Tibial nerve (tissue), 4 donors: Measurements from ENCODE around the gene P4HA1. TPM values are rescaled to one million over a fixed set of nuclear protein-coding genes. Genes with fewer than 3 reads are reported as not detected.

Source experiments
- DNase-seq, 2 donors: peaks; one replicate each; pipeline ENCODE4 v3.0.0-alpha.2; 2019; ENCODE audit warnings: low spot score in 2 of 2
- H3K27ac ChIP-seq, 4 donors: fragments of 200-600 bp; sonication (generic) in 3 of 4; one replicate each; pipeline ENCODE4 v1.5.1; 2017 to 2019; ENCODE audit warnings: mild to moderate bottlenecking in 1 of 4
- H3K27me3 ChIP-seq, 2 donors: fragments of 200-600 bp; sonication (generic) in 1 of 2; one replicate each; pipeline versions ENCODE4 v1.5.1 to v1.6.0; 2017 to 2019
- H3K36me3 ChIP-seq, 3 donors: fragments of 200-600 bp; sonication (generic); one replicate each; pipeline ENCODE4 v1.5.1; 2018 to 2019
- H3K4me1 ChIP-seq, 4 donors: fragments of 200-600 bp; sonication (generic) in 3 of 4; one replicate each; pipeline ENCODE4 v1.5.1; 2017 to 2019
- H3K4me3 ChIP-seq, 4 donors: fragments of 200-600 bp; sonication (generic) in 3 of 4; one replicate each; pipeline ENCODE4 v1.5.1; 2017 to 2019; ENCODE audit warnings: mild to moderate bottlenecking in 1 of 4, moderate library complexity in 1 of 4
- H3K9me3 ChIP-seq, 4 donors: fragments of 200-600 bp; sonication (generic) in 3 of 4; one replicate each; pipeline ENCODE4 v1.5.1; 2017 to 2019
- EP300 ChIP-seq, 2 donors: sonication (generic); formaldehyde crosslinking; IDR thresholded peaks; one replicate each; pipeline ENCODE4 v1.6.1; 2017; ENCODE audit warnings: antibody characterized with exemption in 2 of 2, mild to moderate bottlenecking in 1 of 2
- POLR2A ChIP-seq, 2 donors: fragments of 450-650 bp; IDR thresholded peaks; one replicate each; pipeline ENCODE4 v1.6.1; 2017; ENCODE audit warnings: antibody characterized with exemption in 2 of 2, mild to moderate bottlenecking in 2 of 2, moderate library complexity in 2 of 2
- WGBS, 2 donors: methylation state at CpG; one replicate each; pipeline ENCODE4 v1.1.5; 2018; 5-methylcytosine and 5-hydroxymethylcytosine counted together
- total RNA-seq, 4 donors: library from RNA; depleted of rRNA; stranded (reverse); fragments of >200 nt; gene quantifications; one replicate each; pipeline ENCODE4 v1.1.0, GENCODE V29; 2016
- TF ChIP-seq, protein P1 (sequence below), 5 experiments: fragments of 200-600 bp in 3 of 5; fragments of 450-650 bp in 2 of 5; sonication (generic) in 3 of 5; IDR thresholded peaks; one replicate each; pipeline ENCODE4 v1.5.1; 2016 to 2019; ENCODE audit warnings: antibody characterized with exemption in 5 of 5, mild to moderate bottlenecking in 3 of 5, moderate library complexity in 2 of 5

The P4HA1 gene
- total RNA-seq, 4 donors from 2014 or later: 24.9 to 40.0 (median 30.1) TPM

DNA sequence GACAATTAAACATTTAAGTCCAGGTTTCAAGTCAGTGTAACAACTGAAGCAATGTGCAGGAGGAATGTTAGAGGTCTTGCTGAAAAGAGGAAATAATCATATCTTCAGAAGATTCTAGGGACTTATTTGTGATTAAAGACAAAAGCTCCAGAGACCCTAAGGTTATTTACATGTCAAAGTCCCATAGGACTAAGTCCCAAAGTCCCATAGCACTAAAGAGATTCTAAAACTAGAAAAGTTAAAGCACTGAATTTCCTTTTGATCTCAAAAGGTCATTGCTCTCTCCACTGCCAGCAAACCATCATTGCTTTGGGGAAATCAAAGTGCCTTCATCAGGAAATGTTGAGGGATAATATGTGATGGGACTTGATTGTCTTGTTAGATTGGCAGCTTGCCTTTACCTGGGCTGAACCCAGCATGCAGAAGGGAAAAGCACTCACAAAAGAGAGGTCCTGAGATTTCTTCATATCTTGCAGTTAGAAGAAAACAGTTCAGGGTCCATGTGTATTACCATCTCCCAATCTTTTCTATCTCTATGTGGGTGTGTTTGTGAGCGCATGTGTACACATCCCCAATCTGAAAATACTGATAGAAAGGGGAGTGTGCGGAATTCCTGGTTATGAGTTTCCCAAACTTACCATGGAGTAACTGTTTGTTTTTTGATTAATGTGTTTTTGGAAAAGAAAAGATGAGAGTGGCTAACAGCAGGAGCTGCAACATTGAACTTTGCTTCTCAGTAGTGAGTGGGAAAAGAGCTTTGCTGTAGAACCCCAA, 35.4 kb upstream of the P4HA1 start:
- WGBS, 2 donors: 87 to 94% methylated on average over 2 of the region's 2 CpGs
- no peaks in the 10 kb centered on the region for H3K9me3 ChIP-seq

DNA sequence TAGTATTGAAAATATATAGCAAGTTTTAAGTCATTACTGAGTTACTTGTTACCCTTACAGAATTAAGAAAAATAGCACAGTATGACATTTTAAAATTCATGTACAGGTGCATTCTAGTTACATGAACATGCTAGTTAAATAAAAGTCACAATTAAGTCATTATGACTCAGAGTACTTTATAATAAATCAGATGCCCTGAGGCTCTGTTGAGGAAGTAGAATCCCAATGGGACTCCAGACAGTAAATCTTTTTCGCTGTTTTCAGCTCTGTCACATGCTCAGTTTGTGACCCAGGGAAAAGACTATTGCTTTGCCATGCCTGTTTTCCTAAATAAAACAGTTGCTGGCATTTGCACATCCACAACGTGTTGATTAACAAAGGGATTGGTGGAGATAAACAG, 34.6 kb upstream of the P4HA1 start:
- no peak for TF ChIP-seq POLR2A (IDR thresholded peaks at IDR 0.05)
- TF ChIP-seq, protein P1, sequence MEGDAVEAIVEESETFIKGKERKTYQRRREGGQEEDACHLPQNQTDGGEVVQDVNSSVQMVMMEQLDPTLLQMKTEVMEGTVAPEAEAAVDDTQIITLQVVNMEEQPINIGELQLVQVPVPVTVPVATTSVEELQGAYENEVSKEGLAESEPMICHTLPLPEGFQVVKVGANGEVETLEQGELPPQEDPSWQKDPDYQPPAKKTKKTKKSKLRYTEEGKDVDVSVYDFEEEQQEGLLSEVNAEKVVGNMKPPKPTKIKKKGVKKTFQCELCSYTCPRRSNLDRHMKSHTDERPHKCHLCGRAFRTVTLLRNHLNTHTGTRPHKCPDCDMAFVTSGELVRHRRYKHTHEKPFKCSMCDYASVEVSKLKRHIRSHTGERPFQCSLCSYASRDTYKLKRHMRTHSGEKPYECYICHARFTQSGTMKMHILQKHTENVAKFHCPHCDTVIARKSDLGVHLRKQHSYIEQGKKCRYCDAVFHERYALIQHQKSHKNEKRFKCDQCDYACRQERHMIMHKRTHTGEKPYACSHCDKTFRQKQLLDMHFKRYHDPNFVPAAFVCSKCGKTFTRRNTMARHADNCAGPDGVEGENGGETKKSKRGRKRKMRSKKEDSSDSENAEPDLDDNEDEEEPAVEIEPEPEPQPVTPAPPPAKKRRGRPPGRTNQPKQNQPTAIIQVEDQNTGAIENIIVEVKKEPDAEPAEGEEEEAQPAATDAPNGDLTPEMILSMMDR (IDR thresholded peaks at IDR 0.05): no peak
- TF ChIP-seq EP300 (IDR thresholded peaks at IDR 0.05): no peak
- no peak for DNase-seq
- H3K4me3 ChIP-seq: no peak overlapping the region
- 34 to 41% methylated on average over 2 of the region's 2 CpGs for WGBS, 2 donors
- no peaks in the 10 kb centered on the region for H3K9me3 ChIP-seq
- H3K36me3 ChIP-seq: peaks cover 0 to 99% (median 0%) of the 10 kb centered on the region in 3 donors
- H3K4me1 ChIP-seq: no peaks in the 10 kb centered on the region
- H3K27me3 ChIP-seq: no peaks in the 10 kb centered on the region
- no peak overlapping the region for H3K27ac ChIP-seq

More for the DNA sequence above, 35.4 kb upstream of the P4HA1 start:
- no peaks in the 10 kb centered on the region for H3K27me3 ChIP-seq
- no peak overlapping the region for H3K27ac ChIP-seq
- peaks cover 0 to 99% (median 0%) of the 10 kb centered on the region in 3 donors for H3K36me3 ChIP-seq
- no peaks in the 10 kb centered on the region for H3K4me1 ChIP-seq
- TF ChIP-seq POLR2A (IDR thresholded peaks at IDR 0.05) (no peak), EP300 (IDR thresholded peaks at IDR 0.05) (no peak)
- TF ChIP-seq, protein P1 (IDR thresholded peaks at IDR 0.05): no peak
- no peak overlapping the region for H3K4me3 ChIP-seq
- no peak for DNase-seq

DNA sequence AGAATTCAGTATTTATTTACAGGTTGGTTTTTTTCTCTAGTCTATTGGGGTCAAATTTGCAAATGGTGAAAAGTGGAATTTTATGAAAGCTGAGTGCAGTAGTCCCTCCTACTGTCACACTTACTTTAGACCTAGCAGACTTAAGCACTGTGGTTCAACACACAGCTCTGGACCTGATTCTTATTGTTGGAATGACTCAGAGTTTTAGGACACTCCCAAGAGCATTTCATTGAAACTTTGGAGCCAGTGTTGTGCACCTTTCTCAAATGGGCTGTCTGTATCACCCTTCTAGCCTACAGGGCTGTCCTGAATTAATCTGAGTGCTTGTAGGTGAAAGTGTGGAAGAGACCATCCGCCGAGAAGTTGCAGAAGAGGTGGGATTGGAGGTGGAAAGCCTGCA, 29.7 kb upstream of the P4HA1 start:
- TF ChIP-seq, protein P1 (IDR thresholded peaks at IDR 0.05): no peak
- TF ChIP-seq EP300 (IDR thresholded peaks at IDR 0.05) (no peak), POLR2A (IDR thresholded peaks at IDR 0.05) (no peak)
- WGBS, 2 donors: 93 to 98% methylated on average over 2 of the region's 2 CpGs
- peaks cover 0 to 84% (median 0%) of the 10 kb centered on the region in 3 donors for H3K36me3 ChIP-seq
- H3K27ac ChIP-seq: no peak overlapping the region
- no peaks in the 10 kb centered on the region for H3K27me3 ChIP-seq
- no peak for DNase-seq
- no peaks in the 10 kb centered on the region for H3K9me3 ChIP-seq
- no peak overlapping the region for H3K4me3 ChIP-seq
- no peaks in the 10 kb centered on the region for H3K4me1 ChIP-seq

DNA sequence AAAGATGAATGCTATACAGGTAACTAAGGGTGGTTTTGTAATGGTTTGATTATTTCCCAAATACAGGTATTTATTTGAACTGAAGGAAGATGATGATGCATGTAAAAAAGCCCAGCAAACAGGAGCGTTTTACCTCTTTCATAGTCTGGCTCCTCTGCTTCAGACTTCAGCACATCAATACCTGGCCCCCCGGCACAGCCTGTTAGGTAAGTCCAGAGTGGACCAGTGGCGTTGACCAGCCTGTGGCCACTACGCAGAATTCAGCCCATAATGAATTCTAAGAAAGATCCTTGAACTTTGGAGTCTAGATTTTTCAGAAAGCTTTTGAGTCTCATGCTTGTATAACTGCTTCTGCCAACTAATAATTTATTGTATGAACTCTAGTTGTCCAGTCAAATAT, 23.3 kb upstream of the P4HA1 start:
- Histone ChIP-seq H3K4me1 (peaks cover 0 to 10% (median 0%) of the 10 kb centered on the region in 4 donors), H3K36me3 (peaks cover 0 to 61% (median 0%) of the 10 kb centered on the region in 3 donors), H3K9me3 (no peaks in the 10 kb centered on the region), H3K4me3 (no peak overlapping the region), H3K27me3 (no peaks in the 10 kb centered on the region), H3K27ac (no peak overlapping the region)
- 93 to 96% methylated on average over 4 of the region's 4 CpGs for WGBS, 2 donors
- no peak for DNase-seq
- no peak for TF ChIP-seq POLR2A (IDR thresholded peaks at IDR 0.05)

DNA sequence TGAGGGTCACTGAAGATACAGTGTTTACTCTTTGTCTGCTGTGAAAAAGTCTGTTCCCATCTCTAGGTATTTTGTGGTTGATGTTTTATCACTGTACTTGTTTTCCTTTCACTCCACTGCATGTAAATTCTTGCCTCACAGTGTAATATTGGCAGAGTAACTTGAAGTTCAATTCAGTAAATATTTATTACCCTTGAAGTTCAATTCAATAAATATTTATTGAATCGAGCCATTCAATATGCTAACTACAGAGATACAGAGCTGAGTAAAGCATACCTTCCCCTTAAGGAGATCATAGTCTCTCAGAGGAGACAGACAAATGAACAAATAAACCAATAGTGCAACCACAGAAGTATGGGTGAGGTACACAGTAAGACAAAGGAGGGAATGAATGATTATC, 22.8 kb upstream of the P4HA1 start:
- DNase-seq: no peak
- Histone ChIP-seq H3K9me3 (no peaks in the 10 kb centered on the region), H3K27me3 (no peaks in the 10 kb centered on the region), H3K27ac (no peak overlapping the region), H3K4me3 (no peak overlapping the region), H3K4me1 (peaks cover 0 to 10% (median 0%) of the 10 kb centered on the region in 4 donors), H3K36me3 (peaks cover 0 to 63% (median 0%) of the 10 kb centered on the region in 3 donors)
- WGBS, 2 donors: 93 to 95% methylated on average over 1 of the region's 1 CpG
- TF ChIP-seq EP300 (IDR thresholded peaks at IDR 0.05) (no peak), POLR2A (IDR thresholded peaks at IDR 0.05) (no peak)
- TF ChIP-seq, protein P1 (IDR thresholded peaks at IDR 0.05): no peak
